Loucy (cell line): Measurements from ENCODE around the gene BAG1.

Experiments
- H2AFZ ChIP-seq: fragments of 200-600 bp; sonication (generic); 2 replicates; pipeline ENCODE4 v1.6.0; 2016; ENCODE audit warnings: antibody characterized with exemption, mild to moderate bottlenecking, low read length, moderate library complexity
- H3F3A ChIP-seq: fragments of 200-600 bp; 2 replicates; pipeline ENCODE4 v1.6.0; 2016; ENCODE audit warnings: antibody characterized with exemption, low read depth, mild to moderate bottlenecking
- H3K27me3 ChIP-seq: fragments of 200-600 bp; sonication (generic); 2 replicates; pipeline ENCODE4 v1.6.1; 2014; ENCODE audit warnings: low read length, mild to moderate bottlenecking; ENCODE audit not compliant: insufficient read depth, poor library complexity, severe bottlenecking
- H3K36me3 ChIP-seq: fragments of 200-600 bp; sonication (generic); 2 replicates; pipeline ENCODE4 v1.6.1; 2016; ENCODE audit warnings: low read length; ENCODE audit not compliant: insufficient read depth
- H3K4me1 ChIP-seq: fragments of 200-600 bp; sonication (generic); 2 replicates; pipeline ENCODE4 v1.5.1; 2014; ENCODE audit warnings: low read length, mild to moderate bottlenecking; ENCODE audit not compliant: insufficient read depth, poor library complexity, severe bottlenecking
- H3K4me2 ChIP-seq: fragments of 200-600 bp; sonication (generic); 2 replicates; pipeline ENCODE4 v1.6.0; 2014; ENCODE audit warnings: antibody characterized with exemption, low read length, low read depth, mild to moderate bottlenecking; ENCODE audit not compliant: poor library complexity, severe bottlenecking
- H3K4me3 ChIP-seq: fragments of 200-600 bp; sonication (generic); 2 replicates; pipeline ENCODE4 v1.5.1; 2014; ENCODE audit warnings: low read length, mild to moderate bottlenecking, mixed read lengths; ENCODE audit not compliant: poor library complexity, severe bottlenecking
- H3K79me2 ChIP-seq: fragments of 200-600 bp; sonication (generic); 2 replicates; pipeline ENCODE4 v1.6.1; 2014; ENCODE audit warnings: low read length; ENCODE audit not compliant: insufficient read depth
- H3K9ac ChIP-seq: fragments of 200-600 bp; sonication (generic); 2 replicates; pipeline ENCODE4 v1.6.0; 2014; ENCODE audit warnings: mild to moderate bottlenecking, low read depth, low read length, moderate library complexity; ENCODE audit not compliant: poor library complexity, severe bottlenecking
- H3K9me2 ChIP-seq: fragments of 200-600 bp; sonication (generic); replicated peaks from 2 replicates; pipeline ENCODE4 v1.6.1; 2016; ENCODE audit warnings: low read depth, low read length, mixed read lengths
- H3K9me3 ChIP-seq: fragments of 200-600 bp; sonication (generic); 2 replicates; pipeline ENCODE4 v1.6.1; 2014; ENCODE audit warnings: mild to moderate bottlenecking, antibody characterized with exemption, low read length, low read depth; ENCODE audit not compliant: insufficient read depth
- H4K20me1 ChIP-seq: fragments of 200-600 bp; sonication (generic); 2 replicates; pipeline ENCODE4 v1.6.0; 2014; ENCODE audit warnings: antibody characterized with exemption, low read length, mild to moderate bottlenecking; ENCODE audit not compliant: insufficient read depth, poor library complexity, severe bottlenecking
- CTCF ChIP-seq: fragments of 200-600 bp; sonication (generic); conservative IDR thresholded peaks from 2 replicates; pipeline ENCODE4 v1.5.1; 2014; ENCODE audit warnings: mild to moderate bottlenecking, antibody characterized with exemption, low read length
- EZH2phosphoT487 ChIP-seq: fragments of 200-600 bp; IDR thresholded peaks from 2 replicates; pipeline ENCODE4 v1.6.1; 2018; ENCODE audit warnings: antibody characterized with exemption, mild to moderate bottlenecking, moderate library complexity, borderline replicate concordance

BAG1 gene

GRCh38 chr9:33227008-33227398 lies 37.5 kb downstream of the BAG1 start:
- H3K9me3 ChIP-seq = no peaks in the 10 kb centered on the region
- no peak overlapping the region for H3K4me2 ChIP-seq
- H3F3A ChIP-seq = no peaks in the 10 kb centered on the region
- TF ChIP-seq CTCF (no peak), EZH2phosphoT487 (no peak)
- H3K27me3 ChIP-seq = no peaks in the 10 kb centered on the region
- no peaks in the 10 kb centered on the region for H4K20me1 ChIP-seq
- peaks cover 4% of the 10 kb centered on the region for H3K4me1 ChIP-seq
- no peak overlapping the region for H3K4me3 ChIP-seq
- no peaks in the 10 kb centered on the region for H3K36me3 ChIP-seq
- H3K9me2 ChIP-seq = no peaks in the 10 kb centered on the region
- H2AFZ ChIP-seq = 0 out of 2 replicates have a peak overlapping the region, but pooled peaks have one; percentile 23
- no peak overlapping the region for H3K9ac ChIP-seq
- H3K79me2 ChIP-seq = no peaks in the 10 kb centered on the region

- H3K4me2 ChIP-seq = peak overlapping the region; percentile 50
- H3K9me2 ChIP-seq = no peaks in the 10 kb centered on the region
- H4K20me1 ChIP-seq = no peaks in the 10 kb centered on the region
- H3K36me3 ChIP-seq = no peaks in the 10 kb centered on the region
- H2AFZ ChIP-seq = peak overlapping the region; percentile 96
- peak; percentile 78 for TF ChIP-seq CTCF
- no peak for TF ChIP-seq EZH2phosphoT487
- no peaks in the 10 kb centered on the region for H3K79me2 ChIP-seq
- no peak overlapping the region for H3K4me3 ChIP-seq
- no peaks in the 10 kb centered on the region for H3K9me3 ChIP-seq
- no peaks in the 10 kb centered on the region for H3F3A ChIP-seq
- H3K27me3 ChIP-seq = no peaks in the 10 kb centered on the region
- H3K4me1 ChIP-seq = peaks cover 10% of the 10 kb centered on the region
- no peak overlapping the region for H3K9ac ChIP-seq
These were observed 39.0 kb downstream of the BAG1 start for GRCh38 chr9:33225319-33226147.

GRCh38 chr9:33223696-33224095 lies 40.8 kb downstream of the BAG1 start:
- no peaks in the 10 kb centered on the region for H3K9me3 ChIP-seq
- H3K9me2 ChIP-seq = no peaks in the 10 kb centered on the region
- no peaks in the 10 kb centered on the region for H3F3A ChIP-seq
- TF ChIP-seq CTCF (peak; percentile 40), EZH2phosphoT487 (no peak)
- H4K20me1 ChIP-seq = no peaks in the 10 kb centered on the region
- H3K27me3 ChIP-seq = no peaks in the 10 kb centered on the region
- no peaks in the 10 kb centered on the region for H3K79me2 ChIP-seq
- H3K4me3 ChIP-seq = no peak overlapping the region
- H2AFZ ChIP-seq = peak overlapping the region; percentile 3; the same call in 1 of the 2 replicates
- H3K36me3 ChIP-seq = no peaks in the 10 kb centered on the region
- H3K9ac ChIP-seq = no peak overlapping the region
- peaks cover 10% of the 10 kb centered on the region for H3K4me1 ChIP-seq
- H3K4me2 ChIP-seq = no peak overlapping the region
